Measurements from ENCODE around the gene FGL2.
"Not testable (repeated sequence)": the region's sequence is repeated elsewhere in the genome, so short reads cannot be mapped to it uniquely, and the experiment has no call there.

Gene FGL2

GRCh38 chr7:77232467-77232866, 32.8 kb upstream of the FGL2 start:
- in situ Hi-C loops (cut with MboI; ENCODE audit: low pct_unique_long_range_greater_than_20kb, low sequenced_read_pairs, unreplicated experiment), result no loop called here
- TF ChIP-seq CTCF (IDR thresholded peaks at IDR 0.05; ENCODE audit: extremely low read depth, insufficient read depth, missing control alignments), result no peak
- no peak for DNase-seq (ENCODE audit: low spot score)

GRCh38 chr7:77228795-77229194, 29.2 kb upstream of the FGL2 start:
- DNase-seq (ENCODE audit: low spot score); in situ Hi-C loops (cut with MboI; ENCODE audit: low pct_unique_long_range_greater_than_20kb, low sequenced_read_pairs, unreplicated experiment): not testable (repeated sequence)

GRCh38 chr7:77226357-77226839, 26.8 kb upstream of the FGL2 start:
- no peak for TF ChIP-seq CTCF (IDR thresholded peaks at IDR 0.05; ENCODE audit: extremely low read depth, insufficient read depth, missing control alignments)
- no peak for DNase-seq (ENCODE audit: low spot score)
- in situ Hi-C loops (cut with MboI; ENCODE audit: low pct_unique_long_range_greater_than_20kb, low sequenced_read_pairs, unreplicated experiment), result no loop called here

- in situ Hi-C loops (cut with MboI; ENCODE audit: low pct_unique_long_range_greater_than_20kb, low sequenced_read_pairs, unreplicated experiment), result no loop called here
- DNase-seq (ENCODE audit: low spot score), result no peak
- no peak for TF ChIP-seq CTCF (IDR thresholded peaks at IDR 0.05; ENCODE audit: extremely low read depth, insufficient read depth, missing control alignments)
Observed at GRCh38 chr7:77223261-77223660, 23.6 kb upstream of the FGL2 start.

- DNase-seq (ENCODE audit: low spot score), result no peak
- TF ChIP-seq CTCF (IDR thresholded peaks at IDR 0.05; ENCODE audit: extremely low read depth, insufficient read depth, missing control alignments), result no peak
- in situ Hi-C loops (cut with MboI; ENCODE audit: low pct_unique_long_range_greater_than_20kb, low sequenced_read_pairs, unreplicated experiment), result no loop called here
Observed at GRCh38 chr7:77222819-77223218, 23.2 kb upstream of the FGL2 start.

- no peak for DNase-seq (ENCODE audit: low spot score)
- TF ChIP-seq CTCF (IDR thresholded peaks at IDR 0.05; ENCODE audit: extremely low read depth, insufficient read depth, missing control alignments), result no peak
- in situ Hi-C loops (cut with MboI; ENCODE audit: low pct_unique_long_range_greater_than_20kb, low sequenced_read_pairs, unreplicated experiment), result no loop called here
Observed at GRCh38 chr7:77222065-77222464, 22.4 kb upstream of the FGL2 start.

GRCh38 chr7:77219701-77220331, 20.2 kb upstream of the FGL2 start:
- in situ Hi-C loops (cut with MboI; ENCODE audit: low pct_unique_long_range_greater_than_20kb, low sequenced_read_pairs, unreplicated experiment); DNase-seq (ENCODE audit: low spot score): not testable (repeated sequence)

All from GM13977 (cell line).